GM10847 (cell line): ENCODE results near the gene PRSS33.

Source experiments
- POLR2A ChIP-seq: IDR thresholded peaks from 2 replicates; pipeline ENCODE4 v1.6.1; 2011; ENCODE audit not compliant: insufficient read length; ENCODE audit errors: extremely low read depth

PRSS33 gene

GRCh38 chr16:2791174-2791573 lies 3.8 kb upstream of the PRSS33 start:
- TF ChIP-seq POLR2A = no peak

- no peak for TF ChIP-seq POLR2A
These were observed 3.3 kb upstream of the PRSS33 start for GRCh38 chr16:2790631-2791030.

- no peak for TF ChIP-seq POLR2A
These were observed 601 bp upstream of the PRSS33 start for GRCh38 chr16:2787961-2788360.

- no peak for TF ChIP-seq POLR2A
These were observed 571 bp downstream of the PRSS33 start for GRCh38 chr16:2786826-2787151.

GRCh38 chr16:2786061-2786825 lies 1.1 kb downstream of the PRSS33 start:
- TF ChIP-seq POLR2A = no peak

- TF ChIP-seq POLR2A = no peak
These were observed 2.0 kb downstream of the PRSS33 start for GRCh38 chr16:2785101-2785991.

GRCh38 chr16:2784358-2785100 lies 2.8 kb downstream of the PRSS33 start:
- TF ChIP-seq POLR2A = no peak

- TF ChIP-seq POLR2A = no peak
These were observed 3.6 kb downstream of the PRSS33 start for GRCh38 chr16:2783581-2784357.

- no peak for TF ChIP-seq POLR2A
These were observed 4.6 kb downstream of the PRSS33 start for GRCh38 chr16:2782583-2783351.

- TF ChIP-seq POLR2A = no peak
These were observed 7.1 kb downstream of the PRSS33 start for GRCh38 chr16:2779978-2780898.

GRCh38 chr16:2779151-2779920 lies 8.0 kb downstream of the PRSS33 start:
- TF ChIP-seq POLR2A = no peak

- TF ChIP-seq POLR2A = no peak
These were observed 8.8 kb downstream of the PRSS33 start for GRCh38 chr16:2778630-2778958.
